Superior temporal gyrus (tissue), 1 donor: ENCODE data around the gene ASIC1.

Experiments used
- DNase-seq: peaks from one replicate; pipeline ENCODE4 v3.0.0-alpha.2; 2016; ENCODE audit errors: extremely low spot score

The ASIC1 gene

GRCh38 chr12:50040657-50041056, 16.7 kb upstream of the ASIC1 start:
- DNase-seq, result no peak

DNA sequence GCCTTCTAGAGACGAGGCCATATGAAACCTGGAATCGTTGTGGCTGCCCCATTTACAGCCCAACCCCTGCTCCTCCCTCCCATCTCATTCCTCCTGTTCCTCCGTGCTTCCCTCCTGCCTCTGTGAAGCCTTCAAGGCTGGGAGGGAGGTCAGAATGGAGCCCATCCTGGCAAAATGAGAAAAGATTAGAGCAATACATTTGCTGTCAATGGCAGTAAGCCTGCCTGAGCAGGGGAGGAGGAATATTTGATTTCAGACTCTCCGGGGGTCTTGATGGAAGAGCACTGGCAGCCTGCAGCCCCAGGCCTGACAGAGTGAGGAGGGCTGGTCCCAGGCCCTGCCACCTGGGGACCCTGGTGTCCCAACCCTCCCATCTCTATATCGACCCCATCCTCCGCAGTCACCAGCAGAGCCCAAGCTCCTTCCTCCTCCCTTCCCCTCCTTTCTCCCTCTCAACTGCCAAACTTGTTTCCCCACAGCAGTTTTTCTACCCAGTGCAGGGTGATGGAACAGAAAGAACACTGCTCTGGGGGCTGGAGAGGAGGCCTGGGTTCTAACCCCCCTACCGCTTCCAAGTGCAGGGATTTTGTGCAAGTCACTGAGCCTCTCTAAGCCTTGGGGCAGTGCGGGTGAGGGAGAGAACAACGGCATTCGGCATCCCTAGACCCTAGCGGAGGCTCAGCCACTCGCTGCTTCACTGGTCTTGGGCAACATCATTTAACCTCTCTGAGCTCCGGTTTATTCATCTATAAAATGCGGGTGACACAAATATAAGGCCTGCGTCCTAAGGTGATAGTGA, 16.1 kb upstream of the ASIC1 start:
- no peak for DNase-seq

DNA sequence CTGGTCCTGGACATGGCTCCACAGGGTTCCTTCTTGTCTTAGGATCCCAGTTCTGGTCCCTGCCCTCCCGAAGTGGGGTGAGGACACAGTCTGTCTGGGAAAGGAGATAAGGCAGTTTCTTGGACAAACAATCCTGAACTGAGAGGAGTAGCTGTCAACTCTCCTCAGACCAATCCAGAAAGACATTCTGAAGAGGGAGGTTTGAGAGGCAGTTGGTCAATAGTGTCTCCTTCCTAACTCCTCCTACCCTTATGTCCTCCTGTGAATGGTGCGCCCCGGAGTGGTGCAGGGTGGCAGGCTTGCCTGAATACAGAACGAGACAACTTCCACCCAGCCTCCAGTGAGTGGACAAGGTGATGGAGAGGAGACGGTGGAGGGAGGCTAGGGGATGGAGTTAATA, 15.4 kb upstream of the ASIC1 start:
- DNase-seq, result no peak

GRCh38 chr12:50042693-50043092, 14.7 kb upstream of the ASIC1 start:
- DNase-seq, result no peak

DNA sequence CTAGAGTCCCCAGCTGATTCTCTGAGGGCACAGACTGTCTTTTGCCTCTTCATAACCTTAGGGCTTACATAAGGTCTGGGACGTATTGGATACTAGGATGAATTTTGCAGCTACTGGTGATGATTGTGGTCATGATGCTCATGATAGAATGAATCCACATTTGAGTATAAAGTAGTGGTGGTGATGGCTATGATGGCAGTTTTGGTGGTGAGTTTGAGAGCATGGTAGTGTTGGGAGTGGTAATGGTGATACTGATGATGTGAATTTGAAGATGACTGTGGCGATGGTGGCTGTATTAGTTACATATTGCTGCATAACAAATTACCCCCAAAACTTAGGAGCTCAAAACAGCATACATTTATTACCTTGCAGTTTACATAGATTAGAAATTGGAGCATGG, 14.1 kb upstream of the ASIC1 start:
- no peak for DNase-seq

DNA sequence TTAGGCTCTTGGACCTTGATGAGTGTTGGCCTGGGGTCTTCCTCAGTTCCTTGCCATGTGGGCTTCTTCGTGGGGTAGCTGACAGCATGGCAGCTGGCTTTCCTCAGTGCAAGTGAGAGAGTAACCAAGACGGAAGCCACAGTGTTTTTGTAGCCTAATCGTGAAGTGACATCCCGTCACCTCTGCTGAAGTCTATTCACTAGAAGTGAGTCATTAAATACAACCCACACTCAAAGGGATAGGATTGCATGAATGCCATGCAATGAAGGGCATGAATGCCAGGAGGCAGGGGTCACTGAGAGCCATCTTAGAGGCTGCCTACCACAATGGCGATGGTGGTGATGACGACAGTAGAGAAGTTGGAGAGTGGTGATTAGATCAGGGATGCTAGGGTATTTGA, 13.5 kb upstream of the ASIC1 start:
- DNase-seq, result no peak

GRCh38 chr12:50047693-50048250, 9.6 kb upstream of the ASIC1 start:
- no peak for DNase-seq

DNA sequence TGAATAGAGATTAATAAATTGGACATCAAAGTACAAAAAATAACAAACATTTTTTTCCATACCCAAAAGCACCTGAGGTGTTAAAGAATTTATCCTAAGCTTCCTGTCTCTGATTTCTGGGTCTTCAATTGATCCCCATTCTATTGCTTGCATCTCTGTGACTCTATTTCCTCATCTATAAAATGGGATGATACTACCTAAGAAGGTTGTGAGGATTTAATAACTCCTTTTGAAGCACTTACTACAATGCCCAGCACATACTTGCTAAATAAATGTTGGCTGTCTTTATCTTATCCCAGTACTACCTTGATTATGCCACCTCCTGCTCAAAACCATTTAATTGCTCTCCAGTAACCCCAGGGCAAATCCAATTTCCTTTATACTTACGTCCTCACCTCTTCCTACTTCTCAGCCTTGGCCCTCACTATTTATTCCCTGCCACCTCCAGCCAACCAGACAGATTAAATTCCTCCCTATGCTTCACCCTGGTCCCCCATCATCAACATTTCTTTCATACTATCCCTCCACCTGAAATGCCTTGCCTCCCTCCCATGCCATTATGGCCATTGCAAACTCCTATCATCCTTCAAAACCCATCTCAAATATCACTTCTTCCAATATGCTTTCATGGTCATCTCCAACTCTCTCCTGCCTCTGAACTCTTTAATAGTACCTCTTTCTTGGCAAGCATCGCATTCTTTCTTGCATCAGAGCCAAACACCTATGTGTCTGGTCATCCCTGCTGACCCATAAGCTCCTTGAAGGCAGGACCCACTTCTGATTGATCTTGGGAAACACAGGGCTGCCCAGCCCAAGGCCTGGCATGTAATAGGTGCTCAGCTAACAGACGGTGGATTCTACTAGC, 7.9 kb upstream of the ASIC1 start:
- DNase-seq, result no peak

GRCh38 chr12:50050119-50050385, 7.3 kb upstream of the ASIC1 start:
- no peak for DNase-seq

GRCh38 chr12:50050410-50051098, 6.8 kb upstream of the ASIC1 start:
- DNase-seq, result no peak

GRCh38 chr12:50051101-50051806, 6.1 kb upstream of the ASIC1 start:
- no peak for DNase-seq

DNA sequence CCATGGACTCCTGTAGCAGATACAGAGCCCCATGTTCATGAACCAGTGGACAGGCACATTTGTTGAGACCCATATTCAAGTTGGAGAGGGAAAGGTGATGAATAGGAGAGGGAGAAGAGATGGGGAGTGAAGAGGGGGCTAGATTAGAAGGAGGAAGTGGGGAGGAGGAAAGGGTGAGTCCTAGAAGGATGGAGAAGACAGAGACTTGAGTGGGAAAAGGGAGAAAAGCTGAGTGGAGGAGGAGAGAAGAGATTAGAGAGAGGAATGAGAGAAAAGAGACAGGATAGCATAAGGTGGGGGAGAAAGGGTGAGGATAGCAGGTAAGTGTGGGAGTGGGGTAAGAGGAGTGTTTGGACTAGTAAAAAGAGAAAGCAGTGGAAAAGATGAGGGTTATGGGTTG, 4.9 kb upstream of the ASIC1 start:
- DNase-seq, result no peak

DNA sequence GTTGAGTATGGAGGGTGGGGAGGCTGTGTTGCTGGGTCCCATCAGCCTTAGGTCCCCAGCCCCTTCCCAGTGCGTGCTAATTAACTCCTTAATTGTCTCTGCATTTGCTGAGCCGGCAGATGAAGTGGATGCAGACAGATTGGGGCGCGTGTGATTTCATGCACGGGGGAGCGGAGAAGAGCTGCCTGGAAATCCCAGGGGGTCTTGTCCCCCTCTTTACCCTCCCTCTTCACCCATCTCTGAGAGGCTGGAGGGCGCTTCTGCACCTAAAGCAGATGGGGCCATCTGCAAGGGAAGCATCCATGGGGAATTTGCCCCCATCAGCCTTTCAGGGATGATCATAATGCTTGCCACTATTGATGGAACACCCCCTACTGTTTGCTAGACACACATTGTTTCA, 4.4 kb upstream of the ASIC1 start:
- DNase-seq, result no peak

DNA sequence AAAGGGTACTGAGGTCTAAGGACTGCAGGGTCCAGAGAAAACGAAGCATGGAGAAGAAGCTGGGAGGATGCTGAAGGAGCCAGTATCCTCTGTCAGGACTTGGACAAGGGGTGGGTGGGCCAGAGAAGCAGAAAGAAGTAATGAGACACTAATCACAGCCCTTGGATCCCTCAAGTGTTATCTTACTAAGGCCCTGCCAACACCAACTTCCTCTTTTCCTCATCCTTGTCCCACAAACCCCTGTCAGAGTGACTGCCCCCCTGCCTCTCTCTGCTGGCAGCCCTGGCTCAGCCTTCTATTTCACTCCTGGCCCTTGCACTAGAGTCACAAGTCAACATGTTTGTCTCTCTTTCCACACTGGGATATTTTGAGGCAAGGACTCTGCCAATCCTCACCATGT, 3.8 kb upstream of the ASIC1 start:
- DNase-seq, result no peak

- DNase-seq, result peak; percentile 86
These were observed 1.4 kb upstream of the ASIC1 start for GRCh38 chr12:50055831-50056638.

DNA sequence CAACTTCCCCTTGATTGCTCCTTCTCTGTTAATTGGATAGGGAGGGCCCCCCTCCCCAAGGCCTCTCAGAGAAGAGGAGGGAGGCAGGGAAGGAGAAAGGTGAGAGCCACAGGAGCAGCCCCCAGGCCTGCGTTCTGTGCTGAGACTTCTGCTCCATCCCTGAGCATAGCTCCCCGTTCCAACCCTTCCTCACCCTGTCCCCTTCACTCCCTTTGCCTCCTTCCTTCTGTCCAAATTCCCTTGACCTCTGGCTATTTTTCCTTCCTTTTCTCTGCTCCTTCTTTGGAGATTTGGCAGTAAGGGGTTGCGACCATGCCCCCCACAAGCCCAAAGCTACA, 788 bp upstream of the ASIC1 start:
- no peak for DNase-seq

DNA sequence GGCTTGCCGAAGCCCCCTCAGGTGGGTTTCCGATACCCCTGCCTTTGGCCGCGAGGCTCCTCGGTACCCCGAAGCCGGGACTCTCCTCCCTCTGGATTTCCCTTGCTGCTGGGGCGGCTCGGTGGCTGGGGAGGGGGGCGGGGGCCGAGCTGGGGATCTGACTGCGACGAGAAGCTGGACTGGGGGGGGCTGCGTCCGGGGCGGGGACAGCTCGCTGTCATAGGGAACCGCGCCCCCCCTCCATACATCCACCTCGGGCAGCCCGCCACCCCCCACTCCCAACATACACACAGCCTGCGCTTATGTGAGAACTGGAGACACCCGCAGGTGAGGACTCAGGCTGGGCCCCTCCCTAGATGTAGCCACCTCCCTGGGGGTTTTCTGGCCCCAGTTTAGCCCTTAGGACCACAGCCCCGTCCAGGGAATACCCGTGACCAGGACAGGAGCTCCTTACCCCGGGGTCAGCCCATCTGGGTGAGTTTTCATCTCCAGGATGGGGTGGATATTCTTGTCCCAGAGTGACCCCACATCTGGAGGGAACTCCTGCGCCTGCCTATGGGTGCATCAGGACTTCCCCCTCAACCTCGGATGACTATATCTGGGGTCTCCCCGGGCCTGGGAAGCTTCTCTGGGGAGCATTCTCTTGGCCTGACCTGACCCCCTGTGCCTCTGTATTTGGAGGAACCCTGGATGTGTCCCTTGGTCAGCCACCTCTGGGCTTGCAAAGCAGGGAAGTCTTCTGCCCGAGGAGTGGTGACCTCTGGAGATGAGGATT, 687 bp downstream of the ASIC1 start:
- DNase-seq, result no peak

DNA sequence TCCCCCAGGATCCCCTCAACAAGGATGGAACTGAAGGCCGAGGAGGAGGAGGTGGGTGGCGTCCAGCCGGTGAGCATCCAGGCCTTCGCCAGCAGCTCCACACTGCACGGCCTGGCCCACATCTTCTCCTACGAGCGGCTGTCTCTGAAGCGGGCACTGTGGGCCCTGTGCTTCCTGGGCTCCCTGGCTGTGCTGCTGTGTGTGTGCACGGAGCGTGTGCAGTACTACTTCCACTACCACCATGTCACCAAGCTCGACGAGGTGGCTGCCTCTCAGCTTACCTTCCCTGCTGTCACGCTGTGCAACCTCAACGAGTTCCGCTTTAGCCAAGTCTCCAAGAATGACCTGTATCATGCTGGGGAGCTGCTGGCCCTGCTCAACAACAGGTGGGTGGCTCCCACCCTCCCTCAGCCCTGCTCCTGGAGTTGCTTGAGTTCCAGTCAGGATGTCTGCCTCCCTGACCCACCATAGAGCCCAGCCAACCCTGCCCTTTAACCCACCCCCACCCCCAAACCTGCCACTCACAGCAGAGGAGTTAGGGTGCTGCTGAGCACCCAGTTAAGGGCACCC, 1.4 kb downstream of the ASIC1 start:
- DNase-seq, result no peak

- DNase-seq, result no peak
These were observed 2.2 kb downstream of the ASIC1 start for GRCh38 chr12:50059440-50060119.

- DNase-seq, result no peak
These were observed 2.7 kb downstream of the ASIC1 start for GRCh38 chr12:50060120-50060468.
